Left kidney (tissue), 2 donors: ENCODE results near the gene FEM1B. TPM values are rescaled to one million over a fixed set of nuclear protein-coding genes. Genes with fewer than 3 reads are reported as not detected.

Experiments
- DNase-seq: peaks from one replicate; pipeline ENCODE4 v3.0.0-alpha.2; 2013
- polyA plus RNA-seq: library from polyadenylated mRNA; unstranded; fragments of 120-200 nt; gene quantifications from one replicate; pipeline ENCODE4 v1.2.1, GENCODE V29; 2013; ENCODE audit not compliant: insufficient read length

Gene FEM1B
- polyA plus RNA-seq, 1 donor, result 67.6 TPM

- peak; percentile 92 for DNase-seq
Measured at GRCh38 chr15:68256675-68257450, 20.7 kb upstream of the FEM1B start.

GRCh38 chr15:68258692-68259091 is 18.9 kb upstream of the FEM1B start:
- DNase-seq, result no peak

GRCh38 chr15:68259883-68260282 is 17.7 kb upstream of the FEM1B start:
- DNase-seq, result no peak

GRCh38 chr15:68261241-68261640 is 16.3 kb upstream of the FEM1B start:
- no peak for DNase-seq

DNA sequence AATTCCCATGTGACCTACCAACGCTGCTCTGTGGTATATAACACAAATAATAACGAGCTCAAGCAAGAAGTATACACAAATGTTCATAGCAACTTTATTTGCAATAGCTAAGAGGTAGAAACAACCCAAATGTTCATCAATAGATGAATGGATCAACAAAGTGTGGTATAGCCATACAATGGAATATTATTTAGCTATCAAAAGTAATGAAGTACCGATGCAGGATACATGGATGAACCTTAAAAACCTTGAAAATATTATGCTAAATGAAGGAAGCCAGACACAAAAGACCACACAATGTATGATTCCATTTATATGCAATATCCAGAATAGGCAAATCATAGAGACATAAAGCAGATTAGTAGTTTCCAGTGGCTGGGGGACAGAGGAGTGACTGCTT is 15.6 kb upstream of the FEM1B start:
- DNase-seq, result no peak

GRCh38 chr15:68262514-68263356 is 14.8 kb upstream of the FEM1B start:
- DNase-seq, result no peak

GRCh38 chr15:68264282-68264681 is 13.3 kb upstream of the FEM1B start:
- no peak for DNase-seq

GRCh38 chr15:68265081-68265480 is 12.5 kb upstream of the FEM1B start:
- DNase-seq, result no peak

GRCh38 chr15:68265674-68266073 is 11.9 kb upstream of the FEM1B start:
- DNase-seq, result no peak

DNA sequence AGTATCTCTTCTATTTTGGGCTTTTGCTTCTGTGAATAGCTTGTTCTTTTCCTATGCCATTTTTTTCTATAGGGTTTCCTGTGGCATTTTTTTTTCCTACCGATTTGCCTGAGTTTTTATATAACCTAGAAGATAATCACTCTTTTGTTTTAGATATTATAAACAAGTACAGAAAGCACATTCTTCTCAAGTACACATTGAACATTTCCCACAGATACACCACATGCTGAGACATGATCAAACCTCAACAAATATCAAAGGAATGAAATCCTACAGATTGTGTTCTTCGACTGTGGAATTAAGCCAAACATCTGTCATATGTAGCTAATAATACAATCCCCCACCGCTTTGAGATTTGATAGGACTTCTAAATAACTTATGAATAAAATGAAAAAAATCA is 9.1 kb upstream of the FEM1B start:
- DNase-seq, result no peak

DNA sequence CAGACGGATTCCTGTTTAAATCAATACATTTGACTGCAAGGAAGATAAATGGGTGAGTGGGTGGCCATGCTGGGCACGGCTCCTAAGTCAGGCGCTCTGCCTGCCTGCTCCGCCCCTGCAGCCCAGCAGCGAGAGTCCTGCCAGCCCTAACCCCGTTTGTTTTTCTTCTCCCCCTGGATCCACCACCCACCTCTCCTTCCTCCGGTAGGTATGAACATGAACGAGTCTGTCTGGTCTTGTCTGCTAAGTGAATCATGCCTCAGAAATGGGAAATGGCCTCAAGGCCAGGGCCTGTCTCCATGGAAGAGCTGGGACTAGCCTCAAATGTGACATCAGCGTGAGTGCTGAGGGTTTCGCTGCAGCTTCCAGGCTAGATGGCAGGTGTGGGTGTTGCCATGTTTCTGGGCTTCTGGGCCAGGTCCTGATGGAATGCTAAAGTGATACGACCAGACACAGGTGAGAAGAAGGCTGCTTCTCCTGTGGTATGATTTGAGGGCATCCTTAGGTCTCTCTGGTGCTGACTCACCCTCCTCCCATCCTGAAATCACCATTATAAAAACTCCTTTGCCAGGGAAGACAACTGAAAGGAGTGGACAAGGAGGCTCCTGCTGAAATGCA is 5.6 kb upstream of the FEM1B start:
- no peak for DNase-seq

GRCh38 chr15:68272721-68273271 is 4.7 kb upstream of the FEM1B start:
- DNase-seq, result no peak

DNA sequence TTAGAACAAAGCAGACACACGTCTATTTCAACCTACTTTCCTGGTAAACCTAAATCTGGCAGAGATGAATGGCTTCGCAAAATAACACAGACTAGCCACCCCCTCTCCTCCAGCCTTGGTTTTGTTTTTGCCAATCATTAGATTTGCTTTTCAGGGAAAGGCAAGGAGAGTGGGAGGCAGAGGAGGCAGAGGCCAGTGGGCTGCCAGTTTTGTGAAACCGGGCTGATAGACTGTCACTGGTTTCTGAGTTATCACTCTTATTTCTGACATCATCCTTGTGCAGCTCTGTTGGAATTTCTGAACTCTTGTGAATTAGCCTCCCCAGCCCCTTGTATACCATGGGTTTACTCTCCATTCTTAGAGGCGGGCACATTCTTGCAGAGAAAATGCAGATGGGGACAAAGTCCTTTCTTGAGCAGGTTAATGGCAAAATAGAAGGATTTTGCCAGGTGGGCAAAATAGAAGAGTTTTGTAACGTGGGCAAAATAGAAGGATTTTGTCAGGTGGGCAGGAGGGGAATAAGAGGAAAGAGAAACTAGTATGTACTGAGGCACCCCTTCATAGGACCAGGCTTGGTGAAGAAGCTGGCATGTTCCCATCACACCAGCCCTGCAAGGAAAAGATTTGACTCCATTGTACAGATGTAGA is 3.2 kb upstream of the FEM1B start:
- DNase-seq, result no peak

DNA sequence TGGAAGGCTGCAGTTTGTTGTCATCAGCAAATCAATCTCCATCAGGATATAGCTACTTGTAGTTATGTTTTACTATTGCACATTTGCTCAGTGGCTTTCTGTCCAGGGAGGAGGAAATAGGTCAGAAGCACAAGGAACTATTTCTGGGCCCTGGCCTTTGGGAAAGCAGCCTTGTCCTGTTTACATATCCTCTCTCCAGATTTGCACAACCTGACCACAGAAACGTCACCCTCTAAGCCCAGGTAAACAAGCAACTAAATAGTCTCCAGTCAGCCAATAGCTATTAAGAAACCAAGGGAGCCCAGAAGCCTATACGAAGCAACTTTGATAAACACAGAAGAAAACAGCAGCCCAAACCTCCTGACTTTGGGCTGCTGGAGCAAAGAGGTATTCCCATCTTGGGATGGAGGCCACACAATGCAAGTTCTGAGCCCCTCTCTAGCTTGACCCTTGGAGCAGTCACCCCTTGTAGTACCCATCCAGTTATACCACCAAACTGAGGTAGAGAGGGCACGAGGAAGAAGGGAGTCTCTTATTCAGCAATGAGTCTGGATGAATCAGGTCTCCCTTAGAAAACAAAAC is 2.3 kb upstream of the FEM1B start:
- DNase-seq, result no peak

DNA sequence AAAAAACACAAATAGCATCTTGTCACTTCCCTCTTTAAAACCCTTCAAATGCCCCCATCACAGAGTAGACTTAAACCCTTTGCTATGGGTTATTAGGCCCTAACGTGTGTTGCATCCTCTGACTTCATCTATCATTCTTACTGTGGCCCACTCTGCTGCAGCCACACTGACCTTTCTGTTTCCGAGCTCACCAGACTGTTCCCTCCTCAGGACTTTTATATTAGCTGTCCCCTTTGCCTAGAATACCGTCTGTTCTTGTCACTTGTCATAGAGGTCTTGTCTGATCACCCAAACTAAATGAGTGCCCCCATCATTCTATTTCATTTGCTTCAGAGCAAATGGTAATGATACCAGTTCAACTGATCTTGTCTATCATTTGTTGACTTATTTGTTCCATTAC is 877 bp upstream of the FEM1B start:
- no peak for DNase-seq

- peak; percentile 71 for DNase-seq
Measured at GRCh38 chr15:68277131-68277602, 378 bp upstream of the FEM1B start.

DNA sequence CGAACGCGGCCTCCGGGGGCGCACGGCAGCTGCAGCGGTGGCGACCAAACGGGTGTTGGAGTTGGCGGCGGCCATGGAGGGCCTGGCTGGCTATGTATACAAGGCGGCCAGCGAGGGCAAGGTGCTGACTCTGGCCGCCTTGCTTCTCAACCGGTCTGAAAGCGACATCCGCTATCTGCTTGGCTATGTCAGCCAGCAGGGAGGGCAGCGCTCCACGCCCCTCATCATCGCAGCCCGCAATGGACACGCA is 725 bp downstream of the FEM1B start:
- DNase-seq, result no peak

- DNase-seq, result peak; percentile 54
Measured at GRCh38 chr15:68278595-68279405, 1.3 kb downstream of the FEM1B start.

- DNase-seq, result no peak
Measured at GRCh38 chr15:68279779-68280753, 2.5 kb downstream of the FEM1B start.

DNA sequence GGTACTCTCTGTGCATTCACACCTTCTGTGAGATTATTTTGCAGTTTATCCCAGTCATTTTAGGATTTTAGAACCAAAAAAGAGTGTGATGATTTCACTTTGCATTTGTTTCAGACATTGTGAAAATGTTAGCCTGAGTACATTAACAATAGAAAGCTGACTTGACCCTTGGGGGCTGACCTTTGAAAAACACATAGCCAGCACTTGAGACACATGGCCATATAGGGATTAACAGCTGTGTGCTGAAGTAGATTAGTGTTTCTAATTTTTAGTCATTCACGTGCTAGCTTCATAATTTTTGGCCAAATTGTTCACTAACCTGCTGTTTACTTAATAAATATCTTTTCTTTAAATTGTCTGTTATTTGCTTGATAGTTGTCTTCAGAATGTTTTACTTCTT is 3.5 kb downstream of the FEM1B start:
- DNase-seq, result no peak
